OCI-LY7 (cell line): Measurements from ENCODE around the gene CCDC9B. TPM values are rescaled to one million over a fixed set of nuclear protein-coding genes. Genes with fewer than 3 reads are reported as not detected.

Experiments used
- BruUV-seq: library from RNA; stranded (reverse); fragments of 400-500 nt; replicated peaks from 2 replicates; lab custom pipeline; 2021; lab: Mats Ljungman, UMichigan
- CTCF ChIA-PET: fragments of 300-600 bp; sonication (Branson Sonifier 250); formaldehyde crosslinking; loops from one replicate; lab custom pipeline; 2022; ENCODE audit warnings: antibody characterized with exemption; ENCODE audit not compliant: unreplicated experiment; lab: Charles Lee
- POLR2A ChIA-PET: fragments of 300-600 bp; sonication (Branson Sonifier 250); formaldehyde crosslinking; loops from one replicate; lab custom pipeline; 2022; ENCODE audit warnings: antibody characterized with exemption; lab: Charles Lee
- DNase-seq: peaks from one replicate; pipeline ENCODE4 v3.0.0-alpha.2; 2015; ENCODE audit warnings: low spot score
- H2AFZ ChIP-seq: fragments of 200-600 bp; sonication (generic), shearing (Covaris generic); 2 replicates; pipeline ENCODE4 v1.6.1; 2014; ENCODE audit warnings: mild to moderate bottlenecking, antibody characterized with exemption, low read length, moderate library complexity
- H3K27ac ChIP-seq: fragments of 200-600 bp; sonication (generic); 2 replicates; pipeline ENCODE4 v1.5.1; 2014; ENCODE audit warnings: mixed run types, low read depth, mild to moderate bottlenecking, moderate library complexity, low read length, inconsistent platforms; ENCODE audit not compliant: poor library complexity, severe bottlenecking
- H3K36me3 ChIP-seq: fragments of 200-600 bp; sonication (generic); 2 replicates; pipeline ENCODE4 v1.6.1; 2014; ENCODE audit warnings: mild to moderate bottlenecking, antibody characterized with exemption, low read length, moderate library complexity, mixed read lengths; ENCODE audit not compliant: insufficient read depth
- H3K4me1 ChIP-seq: fragments of 200-600 bp; sonication (generic); 2 replicates; pipeline ENCODE4 v1.5.1; 2014; ENCODE audit warnings: mild to moderate bottlenecking, low read length; ENCODE audit not compliant: insufficient read depth, poor library complexity, severe bottlenecking
- H3K4me2 ChIP-seq: fragments of 200-600 bp; sonication (generic); 2 replicates; pipeline ENCODE4 v1.6.1; 2014; ENCODE audit warnings: mild to moderate bottlenecking, low read length
- H3K4me3 ChIP-seq: fragments of 200-600 bp; sonication (generic); 2 replicates; pipeline ENCODE4 v1.5.1; 2014; ENCODE audit warnings: mild to moderate bottlenecking, low read depth, low read length; ENCODE audit not compliant: poor library complexity, severe bottlenecking
- H3K79me2 ChIP-seq: fragments of 200-600 bp; sonication (generic); 2 replicates; pipeline ENCODE4 v1.6.1; 2016; ENCODE audit warnings: low read depth, mild to moderate bottlenecking, low read length, moderate library complexity, mixed read lengths; ENCODE audit not compliant: insufficient read depth
- H3K9me2 ChIP-seq: fragments of 200-600 bp; sonication (generic); 2 replicates; pipeline ENCODE4 v1.6.1; 2016; ENCODE audit warnings: mild to moderate bottlenecking, low read length, mixed read lengths; ENCODE audit not compliant: insufficient read depth
- H3K9me3 ChIP-seq: fragments of 200-600 bp; sonication (generic); 2 replicates; pipeline ENCODE4 v1.6.1; 2014; ENCODE audit warnings: mild to moderate bottlenecking, mixed run types, low read length, mixed read lengths
- H4K20me1 ChIP-seq: fragments of 200-600 bp; sonication (generic); 2 replicates; pipeline ENCODE4 v1.6.1; 2014; ENCODE audit warnings: mild to moderate bottlenecking, antibody characterized with exemption, low read length, moderate library complexity, mixed read lengths; ENCODE audit not compliant: insufficient read depth
- EZH2phosphoT487 ChIP-seq: fragments of 200-600 bp; sonication (generic); IDR thresholded peaks from 2 replicates; pipeline ENCODE4 v1.6.1; 2018; ENCODE audit warnings: low read depth, borderline replicate concordance, mild to moderate bottlenecking, mixed run types, antibody characterized with exemption, low read length, moderate library complexity, mixed read lengths
- intact Hi-C: fragments of 100-400 bp; cut with micrococcal nuclease; formaldehyde crosslinking; loops from one replicate; pipeline ENCODE4 v1.10.0; 2022; ENCODE audit not compliant: unreplicated experiment
- total RNA-seq, 2 experiments: library from RNA; depleted of rRNA in 1 of 2; stranded (reverse); fragments of >200 nt in 1 of 2; shearing (Covaris generic) in 1 of 2; gene quantifications; 2 replicates each; pipeline ENCODE4 v1.2.3, GENCODE V29; 2014 to 2022
- TF ChIP-seq, protein P1 (sequence below): fragments of 200-600 bp; sonication (generic); conservative IDR thresholded peaks from 2 replicates; pipeline ENCODE4 v1.5.1; 2014; ENCODE audit warnings: mild to moderate bottlenecking, antibody characterized with exemption, low read length, moderate library complexity, mixed read lengths

The CCDC9B gene
- total RNA-seq, 2 experiments from 2014 or later = 1.4 TPM; not detected in 1

DNA sequence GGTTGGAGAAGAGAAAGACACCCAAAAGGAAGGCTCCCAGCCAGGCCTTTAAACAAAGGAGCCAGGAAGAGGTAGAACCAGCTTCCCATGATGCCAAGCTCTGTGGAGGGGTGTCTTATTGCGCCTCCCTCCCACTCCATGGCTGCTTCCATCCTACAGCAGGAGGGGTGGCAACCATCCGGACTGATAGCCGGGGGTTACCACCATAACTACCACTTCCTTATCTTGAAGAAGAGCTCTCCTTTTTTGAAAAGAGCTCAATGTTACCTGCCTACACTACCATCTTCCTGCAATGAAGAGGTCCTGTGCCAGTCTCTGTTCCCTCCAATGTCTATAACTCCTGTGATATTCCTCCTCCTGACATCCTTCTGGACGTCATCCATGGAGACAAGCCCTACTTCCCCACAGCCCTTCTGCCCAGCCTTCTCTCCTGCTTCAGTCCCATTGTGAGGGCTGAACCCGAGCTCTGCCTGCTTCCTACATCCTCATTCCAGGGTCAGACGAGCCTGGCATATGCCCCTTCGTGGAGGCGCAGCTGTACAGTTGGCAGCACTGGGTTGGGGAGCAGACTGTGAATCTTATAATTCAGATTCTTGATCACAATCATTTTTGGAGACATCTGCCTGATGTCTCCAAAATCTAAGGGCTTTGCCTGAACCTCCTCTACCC, 8.5 kb downstream of the CCDC9B start:
- Histone ChIP-seq H2AFZ (no peak overlapping the region), H3K27ac (no peak overlapping the region), H3K4me1 (peaks cover 8% of the 10 kb centered on the region), H3K9me3 (no peaks in the 10 kb centered on the region), H3K4me2 (no peak overlapping the region), H3K4me3 (no peak overlapping the region), H3K36me3 (no peaks in the 10 kb centered on the region), H3K79me2 (no peaks in the 10 kb centered on the region), H3K9me2 (no peaks in the 10 kb centered on the region), H4K20me1 (no peaks in the 10 kb centered on the region)
- TF ChIP-seq, protein P1, sequence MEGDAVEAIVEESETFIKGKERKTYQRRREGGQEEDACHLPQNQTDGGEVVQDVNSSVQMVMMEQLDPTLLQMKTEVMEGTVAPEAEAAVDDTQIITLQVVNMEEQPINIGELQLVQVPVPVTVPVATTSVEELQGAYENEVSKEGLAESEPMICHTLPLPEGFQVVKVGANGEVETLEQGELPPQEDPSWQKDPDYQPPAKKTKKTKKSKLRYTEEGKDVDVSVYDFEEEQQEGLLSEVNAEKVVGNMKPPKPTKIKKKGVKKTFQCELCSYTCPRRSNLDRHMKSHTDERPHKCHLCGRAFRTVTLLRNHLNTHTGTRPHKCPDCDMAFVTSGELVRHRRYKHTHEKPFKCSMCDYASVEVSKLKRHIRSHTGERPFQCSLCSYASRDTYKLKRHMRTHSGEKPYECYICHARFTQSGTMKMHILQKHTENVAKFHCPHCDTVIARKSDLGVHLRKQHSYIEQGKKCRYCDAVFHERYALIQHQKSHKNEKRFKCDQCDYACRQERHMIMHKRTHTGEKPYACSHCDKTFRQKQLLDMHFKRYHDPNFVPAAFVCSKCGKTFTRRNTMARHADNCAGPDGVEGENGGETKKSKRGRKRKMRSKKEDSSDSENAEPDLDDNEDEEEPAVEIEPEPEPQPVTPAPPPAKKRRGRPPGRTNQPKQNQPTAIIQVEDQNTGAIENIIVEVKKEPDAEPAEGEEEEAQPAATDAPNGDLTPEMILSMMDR = no peak
- no peak for TF ChIP-seq EZH2phosphoT487
- ChIA-PET POLR2A (interaction anchor here (0.5 kb wide), 1 partner anchor 22 kb away, joined by 3 read pairs; no protein-coding TSS in a partner anchor), CTCF (no interaction called here)
- intact Hi-C loops = no loop called here
- no TSS peak for BruUV-seq
- DNase-seq = no peak

DNA sequence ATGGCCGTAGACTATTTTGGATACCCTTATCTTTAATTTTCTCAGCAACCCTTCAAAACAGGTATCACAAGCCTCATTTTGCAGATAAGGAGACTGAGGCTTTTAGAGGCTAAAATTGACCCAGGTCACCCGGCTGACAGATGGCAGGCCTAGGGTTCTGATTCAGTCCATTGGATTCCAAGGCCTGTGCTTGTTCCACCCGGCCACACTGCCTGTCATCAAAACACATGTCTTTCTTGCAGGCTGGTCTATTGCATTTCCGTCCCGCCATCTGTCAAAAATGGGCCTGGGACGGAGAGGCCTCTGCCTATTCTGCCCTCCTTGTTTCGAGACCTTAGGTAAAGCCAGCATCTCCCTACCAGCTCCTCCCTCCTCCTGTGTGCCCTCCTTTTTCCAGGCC, 9.1 kb downstream of the CCDC9B start:
- Histone ChIP-seq H3K9me2 (no peaks in the 10 kb centered on the region), H3K9me3 (no peaks in the 10 kb centered on the region), H3K4me1 (peaks cover 8% of the 10 kb centered on the region), H3K36me3 (no peaks in the 10 kb centered on the region), H3K27ac (no peak overlapping the region), H3K4me3 (no peak overlapping the region), H4K20me1 (no peaks in the 10 kb centered on the region), H3K79me2 (no peaks in the 10 kb centered on the region), H3K4me2 (no peak overlapping the region), H2AFZ (no peak overlapping the region)
- no peak for TF ChIP-seq EZH2phosphoT487
- TF ChIP-seq, protein P1 = no peak
- intact Hi-C loops = no loop called here
- ChIA-PET POLR2A (no interaction called here), CTCF (no interaction called here)
- BruUV-seq = no TSS peak
- DNase-seq = no peak

DNA sequence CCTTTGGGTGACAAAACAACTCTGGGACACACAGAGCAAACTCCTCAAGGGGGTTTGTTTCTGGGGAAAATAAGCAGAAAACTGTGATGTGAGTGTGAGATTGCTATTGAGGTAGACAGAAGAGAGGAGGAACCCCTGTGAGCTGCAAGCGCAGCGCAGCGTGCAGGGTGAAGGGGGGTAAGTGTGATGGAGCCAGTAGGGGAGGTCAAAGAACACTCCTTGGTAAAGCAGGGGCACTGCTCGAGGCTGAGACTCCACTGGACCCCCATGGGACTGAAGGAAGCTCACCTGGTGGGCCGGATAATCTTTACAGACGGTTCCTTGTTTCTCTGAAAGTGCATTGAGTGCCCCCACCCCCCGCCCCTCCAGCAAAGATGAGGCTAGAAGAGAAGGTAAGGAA, 9.7 kb downstream of the CCDC9B start:
- Histone ChIP-seq H4K20me1 (no peaks in the 10 kb centered on the region), H2AFZ (no peak overlapping the region), H3K4me1 (peaks cover 8% of the 10 kb centered on the region), H3K36me3 (no peaks in the 10 kb centered on the region), H3K27ac (no peak overlapping the region), H3K4me2 (no peak overlapping the region), H3K9me3 (no peaks in the 10 kb centered on the region), H3K79me2 (no peaks in the 10 kb centered on the region), H3K4me3 (no peak overlapping the region), H3K9me2 (no peaks in the 10 kb centered on the region)
- ChIA-PET CTCF (no interaction called here), POLR2A (interaction anchor here (0.6 kb wide), 1 partner anchor 43 kb away, joined by 3 read pairs; no protein-coding TSS in a partner anchor)
- no TSS peak for BruUV-seq
- TF ChIP-seq, protein P1 = no peak
- TF ChIP-seq EZH2phosphoT487 = no peak
- no peak for DNase-seq
- intact Hi-C loops = no loop called here
